ENCODE measurements around the gene SLC2A9.

The SLC2A9 gene

GRCh38 chr4:9845791-9846493 lies 175.4 kb downstream of the SLC2A9 start:
- TF ChIP-seq GATA2 (IDR thresholded peaks at IDR 0.05; ENCODE audit: low read depth, low read length) (no peak), GATA3 (IDR thresholded peaks at IDR 0.05; ENCODE audit: low read depth, low read length) (no peak)

DNA sequence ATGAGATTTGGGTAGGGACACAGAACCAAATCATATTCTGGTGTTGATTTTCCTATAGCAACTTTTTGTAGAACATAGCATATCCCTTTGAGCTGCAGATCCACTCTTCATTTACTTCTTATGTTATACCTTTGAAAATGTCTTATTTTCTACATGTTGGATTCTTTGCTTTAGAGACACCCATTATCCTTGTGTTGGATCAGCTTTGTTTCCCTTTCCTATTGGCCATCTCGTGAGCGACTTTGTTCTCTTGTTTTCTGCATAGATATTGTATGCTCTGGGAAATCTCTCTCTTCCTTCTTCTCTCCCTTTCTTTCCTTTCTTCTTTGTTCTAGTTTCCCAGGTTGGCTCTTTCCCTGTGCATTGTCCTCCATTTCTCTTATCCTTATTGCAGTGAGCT lies 180.2 kb downstream of the SLC2A9 start:
- no peak for TF ChIP-seq GATA2 (IDR thresholded peaks at IDR 0.05; ENCODE audit: low read depth, low read length)
- no peak for TF ChIP-seq GATA3 (IDR thresholded peaks at IDR 0.05; ENCODE audit: low read depth, low read length)

- TF ChIP-seq GATA3 (IDR thresholded peaks at IDR 0.05; ENCODE audit: low read depth, low read length) (no peak), GATA2 (IDR thresholded peaks at IDR 0.05; ENCODE audit: low read depth, low read length) (no peak)
Measured at GRCh38 chr4:9835430-9835829, 185.9 kb downstream of the SLC2A9 start.

GRCh38 chr4:9833421-9833820 lies 187.9 kb downstream of the SLC2A9 start:
- TF ChIP-seq GATA3 (IDR thresholded peaks at IDR 0.05; ENCODE audit: low read depth, low read length) (no peak), GATA2 (IDR thresholded peaks at IDR 0.05; ENCODE audit: low read depth, low read length) (no peak)

DNA sequence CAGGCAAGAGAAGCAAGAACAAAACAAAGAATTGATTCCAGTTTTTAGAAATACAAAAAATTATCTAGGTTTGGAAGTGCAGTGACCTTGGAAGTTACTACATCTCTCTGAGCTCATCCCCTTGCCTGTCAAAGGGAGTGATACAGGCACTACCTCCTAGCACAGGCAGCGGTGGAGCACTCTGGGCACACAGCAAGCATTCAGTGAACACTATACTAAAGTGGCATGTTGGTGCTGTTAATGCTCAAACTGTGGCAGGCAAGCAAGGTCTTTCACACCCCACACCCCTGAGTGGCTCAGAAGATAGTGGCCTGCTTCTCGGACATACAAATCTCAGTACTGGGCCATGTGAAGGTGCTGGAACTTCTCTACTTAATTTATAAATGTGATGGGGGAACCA lies 188.7 kb downstream of the SLC2A9 start:
- no peak for TF ChIP-seq GATA3 (IDR thresholded peaks at IDR 0.05; ENCODE audit: low read depth, low read length)
- no peak for TF ChIP-seq GATA2 (IDR thresholded peaks at IDR 0.05; ENCODE audit: low read depth, low read length)

DNA sequence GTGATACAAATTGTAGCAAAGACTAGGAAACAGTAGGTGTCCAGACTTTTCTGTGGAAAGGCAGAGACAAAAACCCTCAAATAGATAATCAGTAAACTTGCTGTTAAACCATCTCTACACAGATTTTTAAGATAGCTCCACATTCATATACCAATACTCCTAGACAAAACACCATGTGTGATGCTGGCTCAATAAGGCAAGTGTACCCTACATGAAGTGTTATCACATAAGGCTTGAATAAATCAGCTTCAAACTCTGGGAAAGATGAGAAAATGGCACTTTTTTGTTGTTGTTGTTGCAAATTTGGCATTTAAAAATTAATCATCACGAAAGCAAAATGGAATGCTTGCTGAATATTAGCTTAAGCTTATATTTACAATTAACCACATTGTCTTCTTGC lies 194.7 kb downstream of the SLC2A9 start:
- TF ChIP-seq GATA3 (IDR thresholded peaks at IDR 0.05; ENCODE audit: low read depth, low read length) (no peak), GATA2 (IDR thresholded peaks at IDR 0.05; ENCODE audit: low read depth, low read length) (no peak)

DNA sequence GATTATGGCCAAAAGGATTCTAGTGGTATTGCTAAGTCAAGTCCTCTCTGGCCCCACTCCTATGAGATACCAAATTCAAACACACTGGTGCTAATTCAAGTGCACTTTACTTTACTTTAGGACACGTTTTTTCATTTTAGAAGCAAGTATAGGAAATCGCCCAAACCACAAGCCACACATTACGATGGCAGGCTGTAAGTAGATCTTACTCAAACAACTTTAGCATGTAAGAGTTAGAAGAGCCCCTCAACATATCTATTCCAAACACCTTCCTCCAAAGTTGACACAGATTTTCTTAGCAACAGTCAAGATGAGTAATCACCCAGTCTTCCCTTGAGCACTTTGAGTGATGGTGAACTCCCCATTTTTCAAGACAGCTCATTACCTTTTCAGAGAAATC lies 196.2 kb downstream of the SLC2A9 start:
- TF ChIP-seq GATA2 (IDR thresholded peaks at IDR 0.05; ENCODE audit: low read depth, low read length) (no peak), GATA3 (IDR thresholded peaks at IDR 0.05; ENCODE audit: low read depth, low read length) (no peak)

GRCh38 chr4:9820343-9820742 lies 201.0 kb downstream of the SLC2A9 start:
- no peak for TF ChIP-seq GATA3 (IDR thresholded peaks at IDR 0.05; ENCODE audit: low read depth, low read length)
- no peak for TF ChIP-seq GATA2 (IDR thresholded peaks at IDR 0.05; ENCODE audit: low read depth, low read length)

- TF ChIP-seq GATA2 (IDR thresholded peaks at IDR 0.05; ENCODE audit: low read depth, low read length) = no peak
- no peak for TF ChIP-seq GATA3 (IDR thresholded peaks at IDR 0.05; ENCODE audit: low read depth, low read length)
Measured at GRCh38 chr4:9816285-9816684, 205.0 kb downstream of the SLC2A9 start.

- no peak for TF ChIP-seq GATA2 (IDR thresholded peaks at IDR 0.05; ENCODE audit: low read depth, low read length)
- TF ChIP-seq GATA3 (IDR thresholded peaks at IDR 0.05; ENCODE audit: low read depth, low read length) = no peak
Measured at GRCh38 chr4:9812501-9813340, 208.6 kb downstream of the SLC2A9 start.

DNA sequence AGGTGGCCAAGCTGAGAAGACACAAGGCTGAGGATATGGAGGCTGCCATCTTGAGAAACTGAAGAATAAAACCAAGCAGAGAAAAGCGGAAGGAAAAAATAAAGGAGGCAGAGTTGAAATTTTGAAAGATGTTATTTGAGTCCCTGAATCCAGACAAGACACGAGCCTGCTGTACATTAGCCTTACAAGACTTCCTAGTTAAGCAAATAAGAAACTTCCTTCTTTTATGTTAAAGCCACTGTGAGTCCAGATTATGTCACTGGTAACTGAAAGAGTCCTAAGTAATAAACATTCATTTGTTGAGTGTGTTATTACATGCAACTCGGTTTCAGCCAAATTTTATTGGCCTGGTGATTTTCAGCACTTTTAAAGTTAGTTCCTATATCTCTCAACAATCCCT lies 209.5 kb downstream of the SLC2A9 start:
- no peak for TF ChIP-seq GATA2 (IDR thresholded peaks at IDR 0.05; ENCODE audit: low read depth, low read length)
- no peak for TF ChIP-seq GATA3 (IDR thresholded peaks at IDR 0.05; ENCODE audit: low read depth, low read length)

DNA sequence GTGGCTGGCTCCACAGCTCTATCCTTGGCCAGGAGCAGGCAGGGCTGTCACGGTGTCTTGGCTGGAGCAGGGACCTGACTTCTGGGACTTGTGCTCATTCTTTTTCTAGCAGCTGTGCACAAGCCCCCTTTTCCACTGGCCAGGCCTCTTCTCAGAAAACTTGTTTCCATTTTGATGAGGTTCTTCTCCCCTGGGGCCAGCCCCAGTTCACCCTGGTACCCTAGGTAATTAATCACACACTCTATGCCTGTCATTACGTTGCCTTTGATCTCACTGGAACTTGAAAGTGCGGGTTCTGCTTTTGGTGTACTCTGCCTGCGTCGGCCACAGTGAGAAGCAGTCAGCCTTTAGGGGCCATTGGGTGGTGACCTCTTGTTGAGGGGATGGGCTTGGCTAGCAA lies 213.2 kb downstream of the SLC2A9 start:
- TF ChIP-seq GATA3 (IDR thresholded peaks at IDR 0.05; ENCODE audit: low read depth, low read length) (no peak), GATA2 (IDR thresholded peaks at IDR 0.05; ENCODE audit: low read depth, low read length) (no peak)

DNA sequence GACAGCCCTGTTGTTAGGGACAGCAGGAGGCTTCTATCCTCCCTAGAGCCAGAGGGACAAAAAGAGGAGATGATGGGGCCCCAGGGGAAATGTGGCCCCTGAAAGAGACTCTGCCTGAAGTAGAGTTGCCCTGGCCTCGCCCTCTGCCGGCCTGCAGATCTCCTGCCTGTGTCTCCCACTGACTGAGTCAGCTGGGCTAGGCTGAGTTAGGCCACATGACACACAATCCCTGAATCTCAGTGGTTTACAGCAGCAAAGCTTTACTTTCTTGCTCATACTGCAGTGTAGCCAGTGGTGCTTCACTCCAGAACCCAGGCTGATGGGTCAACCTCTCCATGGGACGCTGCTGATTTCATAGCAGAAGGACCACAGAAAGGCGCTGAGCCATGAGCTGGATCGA lies 216.4 kb downstream of the SLC2A9 start:
- no peak for TF ChIP-seq GATA2 (IDR thresholded peaks at IDR 0.05; ENCODE audit: low read depth, low read length)
- no peak for TF ChIP-seq GATA3 (IDR thresholded peaks at IDR 0.05; ENCODE audit: low read depth, low read length)

DNA sequence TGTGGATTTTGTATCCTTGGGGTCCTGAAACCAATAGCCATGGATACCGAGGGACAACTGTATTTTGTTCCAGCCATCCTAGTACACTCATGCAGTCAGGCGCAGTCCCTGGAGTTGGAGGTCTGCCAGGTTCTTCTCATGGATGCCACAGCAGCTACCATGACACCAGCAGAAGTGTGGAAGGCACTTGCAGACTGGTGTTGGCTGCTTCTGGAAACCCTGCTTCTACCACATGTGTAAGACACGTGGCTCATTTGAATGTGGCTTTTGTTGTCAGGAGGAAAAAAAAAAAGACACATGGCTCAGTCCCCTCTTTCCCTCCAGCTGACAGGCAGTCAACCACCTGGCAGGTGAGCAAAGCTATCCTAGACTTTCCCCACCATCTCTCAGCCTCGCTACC lies 220.4 kb downstream of the SLC2A9 start:
- TF ChIP-seq GATA3 (IDR thresholded peaks at IDR 0.05; ENCODE audit: low read depth, low read length) = no peak

DNA sequence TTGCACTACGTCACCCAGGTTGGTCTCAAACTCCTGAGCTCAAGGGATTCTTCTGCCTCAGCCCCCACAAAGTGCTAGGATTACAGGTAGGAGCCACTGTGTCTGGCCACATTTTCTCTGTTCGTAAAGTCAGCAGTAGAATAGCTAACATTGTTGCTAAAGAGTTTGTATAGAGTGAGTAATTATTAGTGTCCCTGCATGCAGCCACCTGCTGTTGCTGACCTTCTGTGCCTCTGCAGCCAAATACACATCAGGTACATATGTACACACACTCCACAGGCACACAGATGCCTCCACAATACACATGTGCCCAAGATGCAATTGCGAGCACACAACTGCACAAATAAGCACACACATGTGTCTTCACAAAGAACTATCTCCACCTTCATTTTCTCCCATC lies 228.9 kb downstream of the SLC2A9 start:
- TF ChIP-seq GATA3 (IDR thresholded peaks at IDR 0.05; ENCODE audit: low read depth, low read length) (no peak), GATA2 (IDR thresholded peaks at IDR 0.05; ENCODE audit: low read depth, low read length) (no peak)

All from SH-SY5Y (cell line).